ENCODE data around the gene LMCD1. TPM values are rescaled to one million over a fixed set of nuclear protein-coding genes. Genes with fewer than 3 reads are reported as not detected.
A peak's percentile ranks its signal among the peaks of the same experiment; 100 is the strongest.

Gene LMCD1
- total RNA-seq, 1 donor: 0.21 TPM

DNA sequence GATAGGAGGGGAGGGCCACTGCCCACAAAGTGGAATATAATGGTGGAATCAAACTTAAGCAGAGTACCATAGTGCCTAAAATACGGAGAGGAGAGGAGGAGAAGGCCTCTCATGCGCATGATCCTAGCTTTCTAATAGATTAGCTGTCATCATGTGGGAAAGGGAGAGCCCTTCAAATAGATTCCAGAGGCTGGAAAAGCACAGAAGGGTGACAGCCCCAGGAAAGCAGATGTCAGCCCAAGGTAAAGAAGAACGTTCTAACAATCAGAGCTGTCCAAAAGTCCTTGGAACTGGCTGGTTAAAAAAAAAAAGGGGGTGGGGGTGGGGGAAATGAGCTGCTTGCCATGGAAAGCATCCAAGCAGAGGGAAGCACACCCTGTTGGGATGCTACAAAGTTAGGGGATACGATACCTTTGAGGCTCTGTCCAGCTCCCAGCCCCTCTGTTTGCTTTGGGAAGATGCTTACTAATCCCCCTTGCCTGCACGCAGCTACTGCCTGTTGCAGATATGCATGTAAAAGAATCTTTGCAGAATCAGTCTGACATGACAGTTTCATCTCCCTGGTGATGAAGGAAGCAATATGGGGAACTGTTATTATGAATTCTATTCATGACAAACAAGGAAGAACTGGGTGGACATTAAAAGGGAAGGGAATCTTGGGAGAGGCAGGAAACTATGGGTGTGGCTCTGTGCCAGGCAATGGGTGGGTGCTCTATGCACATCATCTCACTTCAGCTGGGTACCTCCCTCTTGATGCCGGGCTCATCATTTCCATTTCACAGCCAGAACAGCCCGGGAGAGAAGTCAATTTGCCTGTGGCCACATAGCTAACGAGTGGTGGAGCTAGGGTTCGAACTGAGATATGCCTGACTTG lies 10.1 kb upstream of the LMCD1 start:
- Histone ChIP-seq H3K4me3 (ENCODE audit: low read length) (no peak overlapping the region), H3K9me3 (ENCODE audit: low read depth, low read length) (no peaks in the 10 kb centered on the region), H3K27me3 (ENCODE audit: insufficient read depth, low read length) (no peaks in the 10 kb centered on the region), H3K4me1 (ENCODE audit: insufficient read depth, low read length) (peaks cover 12% of the 10 kb centered on the region)

DNA sequence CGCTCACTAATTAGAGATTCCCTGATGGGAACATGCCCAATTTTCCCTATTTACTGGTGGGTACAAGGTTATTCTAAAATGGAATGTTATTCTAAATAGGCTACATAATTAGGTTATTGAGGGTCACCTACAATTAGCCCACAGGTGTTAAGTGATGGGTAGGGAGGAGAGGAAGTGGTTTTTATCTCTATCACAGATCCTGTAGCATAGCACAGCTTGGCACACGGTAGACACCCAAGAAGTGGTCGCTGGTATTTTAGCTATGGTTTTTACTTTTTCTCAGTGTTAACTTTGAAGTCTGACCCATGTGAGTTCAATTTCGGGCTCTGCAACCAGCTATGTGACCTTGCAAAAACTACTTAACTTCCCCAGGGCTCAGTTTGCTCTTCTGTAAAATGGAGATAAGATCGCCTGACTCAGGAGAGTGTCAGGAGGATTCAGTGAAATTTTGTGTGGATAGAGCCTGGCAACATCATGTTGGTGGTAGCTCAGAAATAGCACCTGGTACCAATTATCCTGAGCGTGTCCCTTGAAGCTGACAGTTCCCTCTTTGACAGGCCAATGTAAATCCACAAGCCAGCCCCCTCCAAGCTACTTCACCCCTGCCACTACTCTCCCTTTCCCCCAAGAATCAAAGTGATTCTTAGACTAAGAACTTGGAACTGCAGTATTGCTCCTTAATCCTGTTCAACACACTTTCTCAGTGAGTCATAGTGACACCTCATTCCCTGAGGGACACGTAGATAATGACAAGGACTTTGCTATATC lies 8.7 kb upstream of the LMCD1 start:
- Histone ChIP-seq H3K4me3 (ENCODE audit: low read length) (no peak overlapping the region), H3K4me1 (ENCODE audit: insufficient read depth, low read length) (peaks cover 12% of the 10 kb centered on the region), H3K27me3 (ENCODE audit: insufficient read depth, low read length) (no peaks in the 10 kb centered on the region), H3K9me3 (ENCODE audit: low read depth, low read length) (no peaks in the 10 kb centered on the region)

DNA sequence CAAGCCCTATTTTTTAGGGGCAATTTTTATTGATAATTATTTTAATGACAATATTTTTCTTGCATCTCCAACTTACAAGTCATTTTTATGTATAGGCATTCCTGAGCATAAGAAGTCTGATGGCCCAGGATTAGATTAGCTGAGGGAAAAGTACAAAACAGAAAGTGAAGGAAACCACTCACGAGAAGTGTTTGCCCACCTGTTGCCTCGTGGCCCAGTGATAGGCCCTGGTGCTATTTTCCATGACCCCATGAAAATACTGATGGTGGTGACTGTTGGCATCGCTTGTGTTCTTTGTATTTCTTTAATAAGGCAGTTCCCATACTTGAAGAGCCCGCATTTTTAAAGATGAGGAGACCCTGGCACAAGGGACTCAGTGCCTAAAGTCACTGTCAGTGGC lies 7.9 kb upstream of the LMCD1 start:
- Histone ChIP-seq H3K4me3 (ENCODE audit: low read length) (no peak overlapping the region), H3K27me3 (ENCODE audit: insufficient read depth, low read length) (no peaks in the 10 kb centered on the region), H3K9me3 (ENCODE audit: low read depth, low read length) (no peaks in the 10 kb centered on the region)

DNA sequence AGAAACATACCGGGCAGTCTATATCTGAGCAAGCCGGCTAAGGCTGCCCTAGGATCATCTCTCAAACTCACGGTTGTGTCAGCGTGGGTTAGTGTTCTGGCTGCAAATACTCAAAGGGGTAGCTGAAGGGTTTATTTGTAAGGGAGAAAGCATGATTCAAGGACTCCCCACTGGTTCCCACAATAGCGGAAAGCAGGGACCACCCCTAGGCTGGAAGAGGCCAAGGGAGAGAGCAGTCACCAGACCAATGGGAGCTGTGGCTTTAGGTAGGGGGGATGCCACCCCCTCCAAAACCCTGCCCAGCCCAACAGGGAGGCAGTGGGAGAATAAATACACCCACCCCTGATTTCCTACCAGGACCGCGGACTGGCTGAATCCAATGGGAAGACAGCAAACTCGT lies 7.3 kb upstream of the LMCD1 start:
- Histone ChIP-seq H3K9me3 (ENCODE audit: low read depth, low read length) (no peaks in the 10 kb centered on the region), H3K27me3 (ENCODE audit: insufficient read depth, low read length) (no peaks in the 10 kb centered on the region), H3K4me1 (ENCODE audit: insufficient read depth, low read length) (peaks cover 12% of the 10 kb centered on the region), H3K4me3 (ENCODE audit: low read length) (no peak overlapping the region)

More for the DNA sequence above, 7.9 kb upstream of the LMCD1 start:
- peaks cover 12% of the 10 kb centered on the region for H3K4me1 ChIP-seq (ENCODE audit: insufficient read depth, low read length)

DNA sequence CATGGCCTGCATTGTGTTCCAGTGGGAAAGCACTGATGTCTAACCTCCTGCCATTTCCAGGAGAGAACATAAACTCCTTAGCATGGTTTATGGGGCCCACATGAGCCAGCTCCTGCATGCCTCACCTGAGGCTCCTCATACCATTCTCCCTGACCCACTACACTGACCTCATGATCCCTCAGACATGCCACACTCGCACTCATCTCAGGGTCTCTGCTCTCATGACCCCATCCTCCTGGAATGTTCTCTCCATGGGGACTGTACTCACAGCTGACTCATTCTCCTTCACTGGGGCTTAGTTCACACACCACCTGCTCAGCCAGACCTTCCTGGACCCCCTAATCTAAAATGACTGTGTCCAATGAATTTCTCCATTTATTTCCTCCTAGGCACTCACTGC lies 4.0 kb upstream of the LMCD1 start:
- H3K4me3 ChIP-seq (ENCODE audit: low read length): no peak overlapping the region
- H3K27me3 ChIP-seq (ENCODE audit: insufficient read depth, low read length): peaks cover 7% of the 10 kb centered on the region
- H3K9me3 ChIP-seq (ENCODE audit: low read depth, low read length): no peaks in the 10 kb centered on the region
- H3K4me1 ChIP-seq (ENCODE audit: insufficient read depth, low read length): peaks cover 10% of the 10 kb centered on the region

DNA sequence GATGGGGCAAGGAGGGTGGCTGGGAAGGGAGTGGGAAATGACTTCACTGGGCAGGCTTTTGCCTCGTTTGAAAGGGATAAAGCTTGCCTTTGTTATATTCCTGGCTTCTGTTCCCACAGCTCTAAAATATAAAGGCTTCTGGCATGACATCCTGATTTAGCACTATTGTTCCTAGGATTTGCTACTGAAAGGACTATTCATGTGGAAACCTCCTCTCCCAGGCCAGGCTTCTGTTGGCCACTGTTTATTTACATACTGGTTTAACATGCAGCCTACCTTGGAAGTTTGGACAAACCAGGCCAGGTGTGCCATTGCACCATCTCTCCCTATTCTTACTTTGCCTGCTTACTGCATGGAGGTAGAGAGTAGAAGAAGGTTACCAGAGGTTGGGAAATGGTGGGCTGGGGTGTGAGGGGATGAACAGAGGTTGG lies 2.4 kb upstream of the LMCD1 start:
- Histone ChIP-seq H3K27me3 (ENCODE audit: insufficient read depth, low read length) (peaks cover 7% of the 10 kb centered on the region), H3K4me3 (ENCODE audit: low read length) (no peak overlapping the region), H3K9me3 (ENCODE audit: low read depth, low read length) (no peaks in the 10 kb centered on the region), H3K4me1 (ENCODE audit: insufficient read depth, low read length) (peaks cover 10% of the 10 kb centered on the region)

DNA sequence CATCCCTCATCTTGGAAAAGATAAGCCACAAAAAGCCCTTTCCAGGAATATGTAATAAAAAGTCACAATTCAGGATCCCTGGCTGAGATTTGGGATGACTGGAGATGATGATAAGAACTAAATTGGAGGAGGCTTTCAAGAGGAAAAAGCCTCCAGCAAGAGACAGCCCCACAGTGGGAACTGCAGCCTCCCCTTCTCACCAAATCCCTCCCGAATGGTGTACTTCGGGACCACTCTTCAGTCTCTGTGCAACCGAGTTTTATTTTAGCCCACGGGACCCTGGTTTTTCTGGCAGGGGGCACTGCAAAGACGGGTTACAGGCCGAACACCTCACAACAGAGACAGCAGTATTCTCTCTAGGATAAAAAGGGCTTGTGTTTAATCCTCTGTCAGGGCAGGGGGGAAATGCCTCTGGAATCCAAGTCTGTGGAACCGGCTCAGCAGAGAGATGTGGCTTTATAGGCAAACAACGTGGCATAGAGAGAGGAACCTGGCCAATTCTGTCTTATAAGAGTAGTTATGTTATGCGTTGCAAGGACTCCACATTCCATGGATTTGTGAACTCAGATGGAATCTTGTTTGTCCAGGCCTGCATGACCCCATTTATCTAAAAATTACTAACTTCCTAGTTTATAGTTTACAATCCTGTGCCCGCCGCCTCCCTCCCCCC lies 1.2 kb upstream of the LMCD1 start:
- Histone ChIP-seq H3K4me3 (ENCODE audit: low read length) (no peak overlapping the region), H3K9me3 (ENCODE audit: low read depth, low read length) (no peaks in the 10 kb centered on the region), H3K27me3 (ENCODE audit: insufficient read depth, low read length) (peaks cover 7% of the 10 kb centered on the region), H3K4me1 (ENCODE audit: insufficient read depth, low read length) (peaks cover 10% of the 10 kb centered on the region)

DNA sequence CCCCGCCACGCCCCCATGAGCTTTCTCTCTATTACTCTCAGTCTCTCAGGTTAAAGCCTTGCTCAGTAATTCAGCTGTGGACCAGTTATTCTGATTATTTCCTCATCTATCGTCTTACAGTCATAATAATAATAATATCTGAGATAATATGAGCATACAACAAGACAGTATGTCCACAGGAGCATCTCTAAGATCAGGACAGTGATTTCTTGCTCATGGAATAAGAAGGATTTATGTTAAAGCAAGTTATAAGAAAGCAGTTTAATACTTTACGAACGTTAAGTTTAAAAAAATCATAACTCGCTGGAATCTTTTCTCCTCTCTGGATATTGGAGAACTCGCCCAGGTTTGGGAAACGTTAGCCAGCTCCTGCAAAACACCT lies 643 bp upstream of the LMCD1 start:
- Histone ChIP-seq H3K4me1 (ENCODE audit: insufficient read depth, low read length) (peaks cover 10% of the 10 kb centered on the region), H3K4me3 (ENCODE audit: low read length) (peak overlapping the region; percentile 30), H3K9me3 (ENCODE audit: low read depth, low read length) (no peaks in the 10 kb centered on the region), H3K27me3 (ENCODE audit: insufficient read depth, low read length) (peaks cover 7% of the 10 kb centered on the region)

DNA sequence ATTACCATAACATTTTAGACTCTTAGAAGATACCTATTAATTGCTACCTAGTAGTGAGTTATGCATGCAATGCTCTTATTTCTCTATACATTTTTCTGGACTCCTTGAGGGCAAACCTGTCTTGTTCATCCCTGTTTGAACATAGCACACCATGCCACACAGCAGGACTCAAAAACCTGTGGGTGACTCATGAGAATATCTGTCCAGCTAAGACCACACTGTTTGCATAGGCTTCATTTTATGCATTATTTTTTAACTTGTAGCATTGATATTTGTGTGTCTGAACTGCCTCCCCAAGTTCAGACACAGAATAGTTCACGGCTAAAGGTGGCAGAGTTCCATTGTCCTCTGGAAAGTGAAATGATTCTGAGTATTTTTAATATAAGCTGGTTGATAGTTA lies 1.8 kb downstream of the LMCD1 start:
- H3K27me3 ChIP-seq (ENCODE audit: insufficient read depth, low read length): peaks cover 7% of the 10 kb centered on the region

DNA sequence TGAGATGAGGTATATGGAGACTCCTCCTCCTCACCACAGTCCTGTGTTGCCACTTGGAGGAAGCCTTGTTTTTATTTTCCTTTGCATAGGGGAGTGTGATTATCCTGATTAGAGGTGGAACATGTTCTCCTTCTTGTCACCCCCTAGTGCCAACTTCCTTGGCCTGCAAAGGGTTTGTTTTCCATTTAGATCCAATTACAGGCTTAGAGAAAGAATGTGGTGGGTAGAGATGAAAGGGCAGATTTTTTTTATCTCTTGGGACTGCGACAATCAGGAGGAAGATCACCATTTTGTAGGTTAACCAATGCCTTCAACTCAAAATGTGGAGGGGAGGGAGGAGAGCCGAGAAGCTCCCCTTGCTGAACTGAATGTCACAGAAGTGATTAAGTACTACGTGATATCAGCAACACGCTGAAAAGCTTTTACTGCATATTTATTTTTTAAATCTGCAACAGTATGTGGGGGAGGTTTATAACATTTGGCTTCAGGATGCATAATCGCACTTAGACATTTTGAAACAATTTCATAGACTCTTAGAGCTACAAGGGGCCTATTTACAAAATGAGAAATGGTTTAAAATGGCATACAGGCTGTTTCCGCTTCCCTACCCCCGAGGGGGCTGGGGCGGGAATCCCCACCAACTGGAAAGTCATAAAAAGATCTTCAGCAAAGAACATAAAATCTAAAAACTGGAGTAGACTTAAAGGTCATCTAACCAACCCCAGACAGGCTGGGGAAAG lies 2.4 kb downstream of the LMCD1 start:
- Histone ChIP-seq H3K4me1 (ENCODE audit: insufficient read depth, low read length) (peaks cover 10% of the 10 kb centered on the region), H3K9me3 (ENCODE audit: low read depth, low read length) (no peaks in the 10 kb centered on the region), H3K4me3 (ENCODE audit: low read length) (no peak overlapping the region), H3K27me3 (ENCODE audit: insufficient read depth, low read length) (peaks cover 7% of the 10 kb centered on the region)

More for the DNA sequence above, 1.8 kb downstream of the LMCD1 start:
- Histone ChIP-seq H3K9me3 (ENCODE audit: low read depth, low read length) (no peaks in the 10 kb centered on the region), H3K4me1 (ENCODE audit: insufficient read depth, low read length) (peaks cover 10% of the 10 kb centered on the region), H3K4me3 (ENCODE audit: low read length) (no peak overlapping the region)

DNA sequence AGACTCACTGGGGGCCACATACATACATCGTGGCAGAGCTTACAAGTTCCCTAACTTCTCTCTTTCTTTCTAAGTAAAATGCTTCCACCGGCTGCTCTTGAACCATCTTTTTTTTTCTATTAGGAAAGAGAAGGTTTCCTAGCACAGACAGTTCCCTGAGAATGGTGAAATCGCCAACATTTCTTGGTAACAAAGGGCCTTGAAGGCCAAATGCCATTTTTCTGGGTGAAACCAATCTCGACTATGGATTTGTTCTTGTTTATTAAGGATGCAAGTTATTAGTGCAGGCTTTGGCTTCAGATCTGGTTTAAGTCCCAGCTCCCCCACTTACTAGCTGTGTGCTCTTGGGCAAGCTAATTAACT lies 3.0 kb downstream of the LMCD1 start:
- Histone ChIP-seq H3K27me3 (ENCODE audit: insufficient read depth, low read length) (peaks cover 7% of the 10 kb centered on the region), H3K4me1 (ENCODE audit: insufficient read depth, low read length) (peaks cover 10% of the 10 kb centered on the region), H3K9me3 (ENCODE audit: low read depth, low read length) (no peaks in the 10 kb centered on the region), H3K4me3 (ENCODE audit: low read length) (no peak overlapping the region)

DNA sequence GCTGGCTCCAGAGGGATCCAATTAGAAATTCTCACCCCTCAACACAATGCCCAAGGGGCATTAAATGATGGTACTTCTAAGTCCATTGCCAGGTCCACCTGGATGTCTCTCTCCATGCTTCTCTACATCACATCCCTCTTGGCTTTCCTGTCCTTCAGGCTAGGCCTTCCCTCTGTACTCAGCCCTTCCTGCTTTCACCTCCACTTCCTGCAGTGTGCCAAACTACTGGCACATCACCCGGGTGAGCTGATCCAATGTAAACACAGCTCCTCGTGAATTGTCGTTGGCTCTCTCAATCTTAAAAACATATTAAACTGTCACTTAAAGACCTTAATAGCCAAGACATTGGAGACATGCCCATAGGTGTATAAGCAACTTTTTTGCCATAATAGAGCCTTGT lies 4.0 kb downstream of the LMCD1 start:
- no peak overlapping the region for H3K4me3 ChIP-seq (ENCODE audit: low read length)
- H3K27me3 ChIP-seq (ENCODE audit: insufficient read depth, low read length): peaks cover 4% of the 10 kb centered on the region
- peaks cover 10% of the 10 kb centered on the region for H3K4me1 ChIP-seq (ENCODE audit: insufficient read depth, low read length)
- H3K9me3 ChIP-seq (ENCODE audit: low read depth, low read length): no peaks in the 10 kb centered on the region

DNA sequence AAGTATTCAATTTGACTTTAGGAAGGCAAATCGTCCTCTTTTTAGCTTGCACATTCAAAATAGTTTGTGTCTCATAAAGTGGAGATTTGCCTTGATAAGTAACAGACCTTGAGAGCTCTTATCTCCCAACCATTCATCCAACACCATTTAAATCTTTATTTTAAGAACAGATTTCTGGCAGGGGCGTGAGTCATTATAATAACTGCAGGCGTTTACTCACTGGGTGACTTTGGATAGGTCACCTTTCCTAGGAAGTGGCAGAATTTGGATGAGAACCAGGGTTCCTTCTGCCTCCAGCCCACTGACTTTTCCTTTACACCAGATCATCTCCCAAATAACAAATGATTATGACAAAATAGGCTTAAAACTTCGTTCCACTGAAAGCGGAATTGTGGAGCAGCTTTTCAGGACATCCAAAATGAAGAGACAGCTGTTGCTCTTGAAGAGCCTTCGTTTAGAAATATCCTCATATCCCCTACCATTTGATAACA lies 5.0 kb downstream of the LMCD1 start:
- peaks cover 3% of the 10 kb centered on the region for H3K4me1 ChIP-seq (ENCODE audit: insufficient read depth, low read length)
- no peaks in the 10 kb centered on the region for H3K27me3 ChIP-seq (ENCODE audit: insufficient read depth, low read length)
- H3K9me3 ChIP-seq (ENCODE audit: low read depth, low read length): no peaks in the 10 kb centered on the region
- no peak overlapping the region for H3K4me3 ChIP-seq (ENCODE audit: low read length)

DNA sequence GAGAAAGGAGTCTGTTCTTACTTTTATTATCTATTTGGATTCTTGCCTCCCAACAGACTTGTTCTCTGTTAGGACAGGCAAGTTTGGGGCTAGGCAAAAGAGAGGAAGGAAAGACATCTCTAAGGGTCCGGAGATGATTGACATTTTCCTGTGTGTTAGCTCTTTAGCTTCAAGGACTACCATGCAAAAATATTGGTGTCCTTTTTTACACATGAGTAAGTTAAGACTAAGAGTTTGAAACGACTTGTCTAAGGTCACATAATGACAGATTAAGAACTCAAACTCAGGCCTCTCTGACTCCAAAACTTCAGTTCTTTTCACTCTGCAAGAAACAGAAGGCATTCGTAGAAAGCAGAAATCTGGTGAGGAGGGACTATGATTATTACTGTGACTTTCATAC lies 5.9 kb downstream of the LMCD1 start:
- Histone ChIP-seq H3K4me1 (ENCODE audit: insufficient read depth, low read length) (no peaks in the 10 kb centered on the region), H3K9me3 (ENCODE audit: low read depth, low read length) (no peaks in the 10 kb centered on the region), H3K4me3 (ENCODE audit: low read length) (no peak overlapping the region), H3K27me3 (ENCODE audit: insufficient read depth, low read length) (no peaks in the 10 kb centered on the region)
